Measurements from ENCODE around the gene ISM1.

ISM1 gene

DNA sequence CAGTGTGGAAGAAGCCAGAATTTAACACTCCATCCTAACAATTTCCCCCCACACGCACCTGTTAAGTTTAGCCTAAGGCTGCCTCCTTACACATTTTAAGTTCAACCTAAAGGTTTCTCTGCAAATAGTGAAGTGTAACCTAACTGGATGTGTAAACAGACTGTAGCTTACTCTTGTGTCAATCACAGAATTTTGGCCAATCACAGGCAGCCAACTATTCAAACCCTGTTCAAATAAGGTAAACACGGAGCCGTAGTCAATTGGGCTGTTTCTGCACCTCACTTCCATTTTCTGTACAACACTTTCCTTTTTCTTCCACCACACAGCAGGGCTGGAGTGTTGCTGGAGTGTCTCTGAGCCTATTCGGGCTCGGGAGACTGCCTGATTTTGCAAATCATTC is 92.1 kb downstream of the ISM1 start:
- no peak for DNase-seq (ENCODE audit: low read depth)

DNA sequence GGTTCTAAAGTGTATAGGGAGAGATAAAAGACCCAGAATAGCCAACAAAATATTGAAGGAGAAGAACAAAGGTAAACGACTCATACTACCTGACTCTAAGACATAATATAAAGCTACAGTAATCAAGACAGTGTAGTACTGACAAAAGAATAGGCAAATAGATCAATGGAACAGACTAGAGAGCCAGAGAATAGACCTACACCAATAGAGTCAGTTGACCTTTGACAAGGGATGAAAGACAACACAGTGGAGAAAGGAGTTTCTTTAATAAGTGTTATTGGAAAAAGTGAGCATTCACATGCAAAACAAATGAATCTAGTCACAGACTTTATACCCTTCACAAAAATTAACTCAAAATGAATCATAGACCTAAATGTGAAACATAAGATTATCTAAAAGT is 96.4 kb downstream of the ISM1 start:
- DNase-seq (ENCODE audit: low read depth), result no peak

DNA sequence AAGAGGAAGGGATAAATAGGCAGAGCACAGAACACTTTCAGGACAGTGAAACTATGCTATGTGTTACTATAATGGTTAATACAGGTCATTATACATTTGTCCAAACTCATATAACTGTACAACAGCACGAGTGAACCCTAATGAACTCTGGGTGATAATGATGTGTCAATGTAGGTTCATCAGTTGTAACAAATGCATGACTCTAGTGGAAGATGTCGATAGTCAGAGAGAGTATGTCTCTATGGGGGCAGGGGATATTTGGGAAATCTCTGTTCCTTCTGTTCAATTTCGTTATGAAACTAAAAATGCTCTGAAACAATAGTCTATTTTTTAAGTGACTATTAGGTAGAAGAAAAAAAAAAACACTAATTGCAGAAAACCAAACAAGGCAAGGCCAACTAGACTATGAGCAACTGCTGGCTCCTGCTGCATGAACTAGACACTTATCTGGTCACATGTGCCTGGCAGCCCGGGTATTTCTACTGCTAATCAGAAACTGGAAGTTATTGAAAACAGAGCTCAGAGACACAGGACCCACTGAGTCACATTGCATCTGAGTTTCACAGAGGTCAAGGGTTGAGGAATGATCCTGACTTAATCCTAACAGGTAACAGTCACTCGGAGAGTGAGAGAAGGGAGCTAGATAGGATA is 97.9 kb downstream of the ISM1 start:
- DNase-seq (ENCODE audit: low read depth), result no peak

DNA sequence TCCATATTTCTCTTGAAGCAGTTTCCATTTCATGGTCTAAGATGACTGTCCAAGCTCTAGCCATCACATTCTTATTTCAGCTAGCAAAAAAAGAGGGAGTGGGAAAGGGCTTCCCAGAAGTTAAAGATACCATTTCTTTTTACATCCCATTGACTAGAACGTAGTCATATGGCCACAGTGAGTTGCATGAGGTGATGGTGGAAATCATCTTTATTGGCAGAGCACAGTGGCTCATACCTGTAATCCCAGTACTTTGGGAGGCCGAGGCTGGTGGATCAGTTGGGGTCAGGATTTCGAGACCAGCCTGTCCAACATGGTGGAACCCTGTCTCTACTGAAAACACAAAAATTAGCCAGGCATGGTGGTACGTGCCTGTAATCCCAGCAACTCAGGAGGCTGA is 99.6 kb downstream of the ISM1 start:
- DNase-seq (ENCODE audit: low read depth), result no peak

DNA sequence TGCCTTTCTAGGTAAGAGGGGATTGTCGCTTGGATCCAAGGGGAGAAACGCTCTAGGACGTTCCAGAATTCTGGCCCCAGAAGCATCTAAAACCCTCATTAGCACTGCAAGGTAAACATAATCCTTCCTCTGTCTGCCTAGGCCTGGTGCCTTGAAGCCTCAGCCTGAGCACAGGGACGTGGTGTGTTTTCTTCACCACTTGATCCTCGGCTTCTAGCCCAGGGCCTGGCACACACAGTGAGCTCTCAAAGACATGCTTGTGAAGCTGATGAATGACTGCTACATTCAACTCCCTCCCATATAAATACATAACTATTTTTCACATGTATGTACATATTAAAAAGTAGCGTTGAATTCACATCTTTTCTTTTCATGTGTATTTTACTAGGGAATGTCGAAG is 100.3 kb downstream of the ISM1 start:
- DNase-seq (ENCODE audit: low read depth), result no peak

DNA sequence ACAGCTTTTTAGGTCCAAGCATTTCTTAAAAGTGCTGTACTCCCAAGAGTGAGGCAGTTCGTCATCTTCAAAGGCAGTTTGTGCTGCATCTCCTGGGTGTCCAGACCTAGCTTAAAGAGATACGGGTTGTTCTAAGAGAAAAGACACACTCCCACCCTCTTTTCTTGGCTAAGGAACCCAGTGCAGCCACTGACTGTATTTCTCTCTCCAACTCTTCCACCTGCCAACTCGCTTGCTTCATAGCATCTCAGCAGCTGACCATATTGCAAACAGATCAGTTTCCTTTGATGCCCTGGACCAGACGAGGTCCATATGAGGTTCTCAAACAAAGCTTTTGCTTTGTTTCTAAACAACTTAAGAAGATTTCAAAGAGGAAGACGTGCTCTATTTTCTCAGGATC is 101.1 kb downstream of the ISM1 start:
- no peak for DNase-seq (ENCODE audit: low read depth)

DNA sequence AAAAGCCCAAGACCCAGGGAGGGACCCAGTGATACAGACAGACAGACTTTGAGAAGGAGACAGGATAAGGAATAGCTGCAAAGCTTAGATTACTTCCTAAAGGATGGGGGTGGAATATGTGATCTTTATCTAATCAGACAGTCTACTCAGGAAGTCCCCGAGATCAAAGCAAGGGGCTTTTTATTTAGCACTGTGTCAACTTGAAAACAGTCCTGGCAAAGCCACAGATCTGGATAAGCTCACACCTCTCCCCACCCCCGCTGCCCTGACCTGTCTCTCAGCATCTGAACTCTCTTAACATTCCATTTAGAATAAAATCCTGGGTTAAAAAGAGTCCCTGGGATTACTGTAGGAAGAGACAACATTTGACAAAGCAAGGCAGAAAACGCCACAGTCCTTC is 101.5 kb downstream of the ISM1 start:
- DNase-seq (ENCODE audit: low read depth), result no peak

DNA sequence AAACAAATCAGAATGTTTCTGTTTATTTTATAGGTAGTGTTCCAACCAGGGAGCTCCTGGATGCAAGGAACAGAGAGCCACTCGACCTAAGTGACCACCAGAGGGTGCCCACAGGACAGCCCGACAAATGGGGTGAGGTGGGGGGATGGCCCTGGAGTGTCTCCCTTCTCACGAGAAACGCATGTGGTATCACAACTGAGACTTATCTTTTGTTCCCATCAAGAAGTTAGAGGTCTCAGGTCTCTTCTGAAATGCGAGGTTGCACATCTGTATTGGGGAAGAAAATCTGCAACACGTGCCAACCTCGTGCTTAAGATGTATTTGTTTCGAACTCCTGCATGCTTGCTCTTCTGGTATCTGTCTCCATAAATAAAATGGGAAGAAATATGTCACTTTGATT is 104.0 kb downstream of the ISM1 start:
- no peak for DNase-seq (ENCODE audit: low read depth)

DNA sequence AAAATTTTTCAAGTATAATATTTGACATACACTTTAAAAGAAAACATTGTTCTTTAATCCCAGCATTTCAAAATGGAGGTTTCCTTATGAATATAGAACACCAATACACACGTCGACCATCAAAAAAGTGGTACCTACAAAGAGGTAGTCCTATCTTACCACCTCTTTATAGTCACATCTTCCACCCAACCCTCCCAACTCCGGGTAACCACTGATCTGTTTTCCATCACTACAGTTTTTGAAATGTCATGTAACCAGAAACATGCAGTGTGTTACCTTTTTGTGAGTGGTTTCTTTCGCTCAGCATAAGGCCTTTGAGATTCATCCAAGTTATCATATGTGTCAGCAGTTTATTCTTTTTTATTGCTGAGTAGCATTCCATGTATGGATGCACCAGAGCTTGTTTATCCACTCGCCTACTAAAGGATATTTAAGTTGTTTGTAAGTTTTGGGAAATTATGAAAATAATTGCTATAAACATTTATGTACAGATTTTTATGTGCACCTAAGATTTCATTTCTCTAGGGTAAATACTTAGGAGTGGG is 104.8 kb downstream of the ISM1 start:
- no peak for DNase-seq (ENCODE audit: low read depth)

DNA sequence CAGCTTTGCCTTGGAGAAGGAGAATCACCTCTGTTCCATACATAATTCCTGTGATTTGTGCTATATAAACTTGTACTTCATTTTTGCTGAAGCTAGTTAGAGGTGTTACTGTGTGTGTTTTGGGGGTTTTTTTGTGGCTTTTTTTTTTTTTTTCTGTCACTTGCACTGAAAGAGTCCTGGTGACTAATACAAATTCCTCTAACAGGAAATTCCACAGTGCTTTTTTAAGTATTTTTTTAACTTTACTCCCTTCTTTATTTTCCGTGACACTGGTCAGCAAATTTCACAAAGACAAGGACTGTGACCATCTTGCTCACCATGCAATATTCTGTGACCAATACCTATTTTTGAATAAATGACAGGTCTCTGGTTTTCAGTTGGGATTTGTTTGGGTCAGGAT is 110.5 kb downstream of the ISM1 start:
- no peak for DNase-seq (ENCODE audit: low read depth)

DNA sequence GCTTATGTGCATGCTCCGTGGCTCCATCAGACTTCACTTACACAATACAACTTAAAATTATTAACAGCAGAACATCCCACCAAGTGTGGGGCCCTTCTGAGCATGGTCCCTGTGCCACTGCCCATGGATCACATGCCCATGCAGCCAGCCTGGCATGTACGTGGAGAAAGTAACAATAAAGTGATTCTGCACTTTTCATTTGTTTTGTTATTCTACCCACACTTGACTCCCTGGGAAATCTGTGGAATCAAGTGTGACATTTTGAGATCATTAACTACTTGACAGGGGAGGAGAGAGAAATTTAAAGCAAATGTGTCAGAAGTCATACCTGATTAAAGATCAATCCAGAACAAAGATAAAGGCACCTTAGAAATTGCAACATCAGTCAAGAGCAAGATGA is 112.0 kb downstream of the ISM1 start:
- DNase-seq (ENCODE audit: low read depth), result no peak

DNA sequence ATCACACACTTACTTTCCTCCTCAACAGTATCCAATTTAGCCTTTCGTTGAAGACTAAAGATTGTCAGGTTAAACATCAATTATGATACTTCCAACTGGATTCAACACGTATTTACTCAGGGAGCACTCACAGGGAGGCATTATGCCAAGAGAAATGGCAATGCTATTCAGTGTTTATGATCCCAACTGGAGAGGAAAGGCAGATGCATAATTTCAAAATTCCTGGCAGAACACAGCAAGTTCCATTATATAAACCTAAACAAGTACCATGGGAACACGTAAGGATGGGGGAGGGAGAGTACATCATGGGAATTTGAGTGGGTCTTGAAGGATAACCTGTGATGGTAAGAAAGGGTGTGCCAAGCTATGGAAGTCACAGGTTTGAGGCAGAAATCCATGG is 112.7 kb downstream of the ISM1 start:
- DNase-seq (ENCODE audit: low read depth), result no peak

DNA sequence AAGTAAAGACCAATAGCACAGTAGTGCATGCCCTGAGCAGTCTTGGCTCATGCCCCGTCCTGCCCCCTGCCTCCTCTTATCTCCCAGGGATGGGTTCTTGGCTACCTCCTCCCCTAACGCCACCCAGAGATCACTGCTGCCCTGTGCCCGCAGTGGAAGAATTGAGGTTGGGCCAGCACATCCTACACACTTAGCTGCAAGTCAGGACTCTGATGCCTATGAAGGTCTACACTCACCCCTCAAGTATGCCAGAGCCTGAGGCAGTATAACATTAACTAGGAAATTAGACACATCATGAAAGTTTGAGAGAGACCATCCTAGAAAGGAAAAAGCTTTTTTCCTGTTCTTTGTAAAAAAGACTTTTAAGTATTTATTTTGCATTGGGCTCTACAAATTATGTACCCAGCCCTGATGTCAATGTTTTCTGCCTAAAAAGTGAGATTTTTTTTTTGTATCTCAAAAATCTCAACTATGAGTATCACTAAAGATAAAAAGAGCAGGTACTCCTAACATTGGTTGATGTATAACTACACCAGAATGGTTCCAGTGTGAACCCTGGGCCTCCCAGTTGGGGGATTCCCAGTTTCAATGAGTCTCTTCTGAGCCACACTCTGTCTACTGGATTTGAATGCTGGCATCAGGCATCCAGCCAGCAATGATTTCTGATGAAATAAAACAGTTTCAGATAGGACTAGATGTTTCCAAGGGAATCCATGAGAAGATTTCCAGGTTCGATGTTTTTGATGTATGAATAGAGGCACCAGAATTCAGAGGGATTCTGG is 115.4 kb downstream of the ISM1 start:
- no peak for DNase-seq (ENCODE audit: low read depth)

DNA sequence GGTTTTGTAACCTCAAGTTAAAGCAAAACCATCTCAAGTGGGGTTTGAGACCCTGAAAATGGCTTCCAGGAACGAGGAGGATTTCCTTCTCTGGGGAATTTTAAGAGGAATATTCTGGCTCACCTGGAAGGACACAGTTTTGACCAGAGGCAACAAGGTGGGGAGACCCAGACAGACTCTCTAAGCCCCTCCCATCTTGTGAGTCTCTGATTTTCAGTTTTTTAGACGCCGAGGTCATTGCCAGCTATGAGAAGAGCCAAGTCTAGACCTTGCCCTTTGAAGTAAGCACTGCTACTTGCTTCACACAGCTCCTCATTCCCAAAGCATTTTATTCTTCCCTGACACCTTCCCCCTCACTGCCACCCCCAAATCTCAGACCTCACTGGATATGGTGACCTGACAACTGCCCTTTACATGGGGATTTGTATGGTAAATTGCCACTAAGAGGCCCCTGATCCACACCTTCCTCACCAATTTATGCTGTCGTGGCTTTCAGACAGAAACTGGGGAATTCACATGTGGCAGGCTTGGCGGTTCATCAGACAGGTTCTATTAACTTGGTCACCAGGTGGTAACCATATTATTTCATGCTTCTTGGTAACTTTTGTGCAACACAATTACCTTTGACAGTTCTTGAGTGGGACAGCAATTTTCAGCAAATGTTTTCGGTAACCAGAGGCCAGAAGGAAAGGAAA is 116.2 kb downstream of the ISM1 start:
- no peak for DNase-seq (ENCODE audit: low read depth)

DNA sequence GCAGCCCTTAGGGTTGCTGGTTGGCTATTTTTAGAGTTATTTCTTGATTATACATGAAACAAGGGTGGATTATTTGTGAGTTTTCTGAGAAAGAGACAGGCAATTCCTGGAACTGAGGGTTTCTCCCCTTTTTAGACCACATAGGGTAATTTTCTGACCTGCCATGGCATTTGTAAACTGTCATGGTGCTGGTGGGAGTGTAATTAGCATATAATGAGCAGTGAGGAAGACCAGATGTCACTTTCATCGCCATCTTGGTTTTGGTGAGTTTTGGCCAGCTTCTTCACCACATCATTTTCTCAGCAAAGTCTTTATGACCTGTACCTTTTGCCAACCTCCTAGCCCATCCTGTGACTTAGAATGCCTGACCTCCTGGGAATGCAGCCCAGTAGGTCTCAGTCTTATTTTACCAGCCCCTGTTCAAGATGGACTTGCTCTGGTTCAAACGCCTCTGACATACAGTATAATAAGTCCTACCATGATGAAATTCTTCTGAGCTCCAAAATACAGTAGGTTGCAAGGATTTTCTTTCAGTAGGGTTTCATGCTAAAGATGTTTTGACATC is 117.1 kb downstream of the ISM1 start:
- no peak for DNase-seq (ENCODE audit: low read depth)

DNA sequence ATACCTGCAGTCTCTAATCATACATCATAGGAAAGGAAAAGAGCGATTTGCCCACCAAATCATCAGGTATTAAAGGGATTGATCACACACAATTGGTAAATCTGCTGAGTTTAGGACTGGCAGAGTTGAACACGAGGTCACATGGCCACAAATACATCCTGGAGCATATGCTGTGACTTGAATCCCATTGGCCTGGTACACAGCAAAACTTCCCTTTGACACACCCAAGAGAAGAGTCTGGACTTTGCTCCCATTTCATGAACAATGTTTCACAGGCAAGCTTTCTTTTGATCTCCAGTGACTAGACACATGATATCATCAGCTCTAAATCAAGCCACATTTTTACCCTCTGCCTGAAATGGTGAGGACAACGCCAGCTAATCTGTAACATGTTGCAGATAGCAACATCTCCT is 117.9 kb downstream of the ISM1 start:
- DNase-seq (ENCODE audit: low read depth), result no peak

DNA sequence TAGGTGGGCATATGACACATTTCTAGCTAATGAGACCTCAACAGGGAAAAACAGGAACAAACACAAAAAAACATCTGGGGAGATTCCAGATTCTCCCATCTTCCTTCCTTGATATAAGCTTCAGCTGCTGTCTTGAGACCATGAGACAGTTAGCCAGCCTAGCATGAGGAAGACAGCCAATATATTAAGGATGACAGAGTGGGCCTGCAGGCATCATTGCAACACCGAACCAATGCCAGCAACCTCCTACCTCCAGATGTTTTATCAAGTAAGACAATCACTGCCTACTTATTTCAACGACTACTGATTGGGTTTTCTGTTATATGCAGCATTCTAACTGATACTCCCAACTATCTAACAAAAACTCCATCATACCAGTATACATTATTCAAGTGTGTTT is 119.0 kb downstream of the ISM1 start:
- DNase-seq (ENCODE audit: low read depth), result no peak

DNA sequence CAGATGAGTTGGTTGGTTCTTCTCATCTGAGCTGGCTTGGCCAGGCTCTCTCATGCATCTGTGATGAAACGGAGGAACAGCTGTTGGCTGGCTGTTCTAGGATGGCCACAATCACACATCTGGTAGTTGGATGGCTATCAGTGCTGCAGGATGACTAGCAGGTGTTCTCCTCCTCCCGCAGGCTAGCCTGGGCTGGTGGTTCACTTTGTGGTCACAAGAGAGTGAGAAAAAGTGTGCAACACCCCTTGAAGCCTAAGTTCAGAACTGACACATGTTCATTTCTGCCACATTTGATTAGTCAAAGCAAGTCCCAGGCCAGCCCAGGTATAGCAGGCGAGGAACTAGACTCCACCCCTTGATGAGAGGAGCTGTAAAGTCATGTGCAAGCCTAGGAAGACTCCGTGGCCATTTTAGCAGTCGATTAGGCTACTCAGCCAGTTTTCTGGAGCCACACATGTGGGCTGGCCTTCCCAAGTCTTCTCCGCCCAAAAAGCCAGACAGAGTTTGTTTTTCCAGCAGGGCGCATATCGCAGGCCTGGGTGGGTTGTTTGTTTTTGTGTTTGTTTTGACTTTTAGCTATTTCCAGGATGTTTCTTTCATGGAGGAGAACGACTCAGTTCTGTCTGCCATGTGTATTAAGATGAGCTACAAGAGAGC is 120.8 kb downstream of the ISM1 start:
- DNase-seq (ENCODE audit: low read depth), result no peak

DNA sequence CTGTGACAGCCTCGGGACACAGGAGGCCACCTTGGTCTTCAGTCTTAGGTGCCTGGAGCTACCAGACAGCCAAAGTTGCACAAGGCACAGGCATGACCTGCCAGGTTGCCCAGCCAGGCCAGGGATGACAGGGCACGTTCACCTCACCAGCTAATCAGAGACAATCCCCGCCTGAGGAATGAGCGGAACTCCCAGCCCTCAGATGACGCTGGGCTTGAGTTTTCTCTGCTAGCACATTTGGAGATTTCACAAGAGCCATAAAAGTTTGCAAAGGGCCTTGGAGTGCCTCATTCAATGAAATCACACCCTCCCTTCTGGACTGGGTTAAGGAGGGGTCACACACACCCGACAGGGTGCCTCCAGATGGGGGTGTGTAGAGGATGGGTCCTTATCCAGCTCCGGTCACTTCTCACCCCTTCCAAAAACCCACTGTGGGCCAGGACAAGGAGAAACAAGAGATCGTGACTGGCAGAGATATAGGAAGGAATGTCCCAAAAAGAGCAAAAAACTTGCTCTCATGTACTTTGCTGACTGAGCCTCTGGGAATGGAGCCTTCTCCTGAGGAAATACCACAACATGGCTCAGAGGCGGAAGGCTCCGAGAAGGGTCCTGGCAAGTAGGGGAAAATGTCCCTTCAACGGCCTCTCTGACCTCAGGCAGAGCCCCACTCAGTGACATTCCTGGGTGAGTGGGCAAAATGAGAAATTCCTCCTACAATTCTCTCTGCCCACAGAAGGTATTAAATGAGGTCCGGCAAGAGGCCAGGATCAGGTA is 121.6 kb downstream of the ISM1 start:
- peak; percentile 64 for DNase-seq (ENCODE audit: low read depth)

DNA sequence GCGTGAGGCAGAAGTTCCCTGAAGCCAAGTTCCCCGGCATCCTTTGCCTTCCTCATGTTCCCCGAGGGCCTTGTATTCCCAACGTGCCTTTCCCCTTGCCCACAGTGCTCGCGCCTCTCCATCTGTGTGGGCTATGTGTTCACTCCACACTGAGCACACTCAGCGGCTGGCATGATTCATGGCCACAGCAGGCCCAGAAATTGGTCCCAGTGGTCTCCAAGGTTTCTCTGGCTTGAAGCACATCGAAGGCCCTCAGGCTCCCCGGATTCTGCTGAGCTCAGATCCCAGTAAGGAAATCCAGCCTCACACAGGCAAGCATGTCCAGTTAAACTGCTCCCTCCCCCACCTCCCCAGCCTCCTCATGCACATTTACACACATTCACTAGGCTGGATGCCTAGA is 123.6 kb downstream of the ISM1 start:
- no peak for DNase-seq (ENCODE audit: low read depth)
